Activated naive CD8-positive, alpha-beta T cell treated with anti-CD3 and anti-CD28 coated beads, Interleukin-2, amount 50 U/mL, for 24 hours (primary cell): ENCODE results near the gene UBXN10.

ENCODE experiments used
- ATAC-seq: fragments of 150-1000 bp; cut with Tn5 transposase; one replicate; pipeline ENCODE4 v1.10.0; 2021
- DNase-seq: peaks from one replicate; pipeline ENCODE4 v3.0.0; 2021
- H3K27ac Mint-ChIP-seq: one replicate; pipeline ENCODE4 v1.8.0; 2021; ENCODE audit warnings: mild to moderate bottlenecking, mixed read lengths
- H3K27me3 Mint-ChIP-seq: one replicate; pipeline ENCODE4 v1.8.0; 2021; ENCODE audit warnings: mixed read lengths
- H3K36me3 Mint-ChIP-seq: one replicate; pipeline ENCODE4 v1.8.0; 2021; ENCODE audit warnings: low read depth, mixed read lengths
- H3K4me1 Mint-ChIP-seq: one replicate; pipeline ENCODE4 v1.8.0; 2021; ENCODE audit warnings: mixed read lengths
- H3K4me3 Mint-ChIP-seq: one replicate; pipeline ENCODE4 v1.8.0; 2021; ENCODE audit warnings: mild to moderate bottlenecking, moderate library complexity, mixed read lengths
- H3K9me3 Mint-ChIP-seq: one replicate; pipeline ENCODE4 v1.8.0; 2021; ENCODE audit warnings: mixed read lengths

UBXN10 gene

GRCh38 chr1:20185834-20186782, at the start of gene UBXN10, which contains the start of gene PLA2G2C:
Gene UBXN10 (plus strand): TSS chr1:20186096. CDS start chr1:20190562, 4,466 bp downstream.
Gene PLA2G2C (minus strand): TSS chr1:20186518. CDS start chr1:20177363, 9,155 bp downstream.
- peak; percentile 82 for DNase-seq
- H3K27me3 Mint-ChIP-seq: peaks cover 27% of the 10 kb centered on the region

GRCh38 chr1:20136249-20136648, 49.6 kb upstream of the UBXN10 start:
- Mint-ChIP-seq H3K36me3 (no peaks in the 10 kb centered on the region), H3K27ac (no peak overlapping the region), H3K27me3 (peaks cover 15% of the 10 kb centered on the region), H3K4me3 (no peak overlapping the region), H3K9me3 (no peaks in the 10 kb centered on the region), H3K4me1 (no peaks in the 10 kb centered on the region)
- ATAC-seq (no peak), DNase-seq (no peak)

More at GRCh38 chr1:20185834-20186782, at the start of gene UBXN10, which contains the start of gene PLA2G2C:
- H3K4me3 Mint-ChIP-seq: peak within 1 kb of the TSS; percentile 82
- peaks cover 50% of the 10 kb centered on the region for H3K4me1 Mint-ChIP-seq
- H3K27ac Mint-ChIP-seq: peak within 1 kb of the TSS; percentile 84
- peak; percentile 26 for ATAC-seq
- H3K36me3 Mint-ChIP-seq: peaks cover 3% of the 10 kb centered on the region
- no peaks in the 10 kb centered on the region for H3K9me3 Mint-ChIP-seq

GRCh38 chr1:20137055-20137454, 48.8 kb upstream of the UBXN10 start:
- H3K27me3 Mint-ChIP-seq: peaks cover 12% of the 10 kb centered on the region
- no peak overlapping the region for H3K4me3 Mint-ChIP-seq
- no peaks in the 10 kb centered on the region for H3K4me1 Mint-ChIP-seq
- no peaks in the 10 kb centered on the region for H3K9me3 Mint-ChIP-seq
- no peak for ATAC-seq
- H3K27ac Mint-ChIP-seq: no peak overlapping the region
- DNase-seq: no peak
- no peaks in the 10 kb centered on the region for H3K36me3 Mint-ChIP-seq

GRCh38 chr1:20137604-20138003, 48.3 kb upstream of the UBXN10 start:
- peaks cover 11% of the 10 kb centered on the region for H3K27me3 Mint-ChIP-seq
- ATAC-seq (no peak), DNase-seq (no peak)
- no peaks in the 10 kb centered on the region for H3K4me1 Mint-ChIP-seq
- H3K4me3 Mint-ChIP-seq: no peak overlapping the region
- H3K9me3 Mint-ChIP-seq: no peaks in the 10 kb centered on the region
- no peak overlapping the region for H3K27ac Mint-ChIP-seq
- H3K36me3 Mint-ChIP-seq: no peaks in the 10 kb centered on the region

- Mint-ChIP-seq H3K36me3 (no peaks in the 10 kb centered on the region), H3K27me3 (peaks cover 11% of the 10 kb centered on the region), H3K4me1 (no peaks in the 10 kb centered on the region), H3K27ac (no peak overlapping the region), H3K9me3 (no peaks in the 10 kb centered on the region), H3K4me3 (no peak overlapping the region)
- ATAC-seq (no peak), DNase-seq (no peak)
Observed at GRCh38 chr1:20138346-20138745, 47.5 kb upstream of the UBXN10 start.

GRCh38 chr1:20138961-20139550, 46.8 kb upstream of the UBXN10 start, which contains the start of gene PLA2G2F:
Gene PLA2G2F (plus strand): TSS chr1:20139323. CDS start chr1:20139428, 105 bp downstream.
- no peak within 1 kb of the TSS for H3K4me3 Mint-ChIP-seq
- H3K9me3 Mint-ChIP-seq: no peaks in the 10 kb centered on the region
- DNase-seq (no peak), ATAC-seq (peak; percentile 41)
- H3K36me3 Mint-ChIP-seq: no peaks in the 10 kb centered on the region
- H3K4me1 Mint-ChIP-seq: no peaks in the 10 kb centered on the region
- H3K27me3 Mint-ChIP-seq: peaks cover 7% of the 10 kb centered on the region
- no peak within 1 kb of the TSS for H3K27ac Mint-ChIP-seq

- Mint-ChIP-seq H3K9me3 (no peaks in the 10 kb centered on the region), H3K4me1 (no peaks in the 10 kb centered on the region), H3K27ac (no peak overlapping the region), H3K27me3 (peaks cover 6% of the 10 kb centered on the region), H3K4me3 (no peak overlapping the region), H3K36me3 (no peaks in the 10 kb centered on the region)
- no peak for DNase-seq
- no peak for ATAC-seq
Observed at GRCh38 chr1:20139776-20140612, 45.9 kb upstream of the UBXN10 start.

- DNase-seq (no peak), ATAC-seq (no peak)
- Mint-ChIP-seq H3K4me1 (no peaks in the 10 kb centered on the region), H3K36me3 (no peaks in the 10 kb centered on the region), H3K27me3 (peaks cover 2% of the 10 kb centered on the region), H3K4me3 (no peak overlapping the region), H3K27ac (no peak overlapping the region), H3K9me3 (no peaks in the 10 kb centered on the region)
Observed at GRCh38 chr1:20141001-20141400, 44.9 kb upstream of the UBXN10 start.

GRCh38 chr1:20141466-20141865, 44.4 kb upstream of the UBXN10 start:
- no peaks in the 10 kb centered on the region for H3K9me3 Mint-ChIP-seq
- ATAC-seq: no peak
- DNase-seq: no peak
- no peak overlapping the region for H3K4me3 Mint-ChIP-seq
- H3K27me3 Mint-ChIP-seq: no peaks in the 10 kb centered on the region
- H3K4me1 Mint-ChIP-seq: no peaks in the 10 kb centered on the region
- no peak overlapping the region for H3K27ac Mint-ChIP-seq
- H3K36me3 Mint-ChIP-seq: no peaks in the 10 kb centered on the region

GRCh38 chr1:20142001-20142710, 43.7 kb upstream of the UBXN10 start:
- no peaks in the 10 kb centered on the region for H3K36me3 Mint-ChIP-seq
- no peak overlapping the region for H3K27ac Mint-ChIP-seq
- ATAC-seq: no peak
- H3K4me1 Mint-ChIP-seq: no peaks in the 10 kb centered on the region
- no peaks in the 10 kb centered on the region for H3K27me3 Mint-ChIP-seq
- no peak for DNase-seq
- H3K9me3 Mint-ChIP-seq: no peaks in the 10 kb centered on the region
- H3K4me3 Mint-ChIP-seq: no peak overlapping the region

- DNase-seq (no peak), ATAC-seq (no peak)
- H3K4me1 Mint-ChIP-seq: no peaks in the 10 kb centered on the region
- H3K36me3 Mint-ChIP-seq: no peaks in the 10 kb centered on the region
- no peaks in the 10 kb centered on the region for H3K9me3 Mint-ChIP-seq
- no peak overlapping the region for H3K4me3 Mint-ChIP-seq
- H3K27ac Mint-ChIP-seq: no peak overlapping the region
- no peaks in the 10 kb centered on the region for H3K27me3 Mint-ChIP-seq
Observed at GRCh38 chr1:20143318-20143717, 42.6 kb upstream of the UBXN10 start.

GRCh38 chr1:20143734-20144565, 41.9 kb upstream of the UBXN10 start:
- Mint-ChIP-seq H3K4me1 (no peaks in the 10 kb centered on the region), H3K27me3 (no peaks in the 10 kb centered on the region), H3K9me3 (no peaks in the 10 kb centered on the region), H3K27ac (no peak overlapping the region), H3K36me3 (no peaks in the 10 kb centered on the region), H3K4me3 (no peak overlapping the region)
- no peak for DNase-seq
- no peak for ATAC-seq

- Mint-ChIP-seq H3K4me3 (no peak overlapping the region), H3K4me1 (peaks cover 3% of the 10 kb centered on the region), H3K27ac (no peak overlapping the region), H3K36me3 (no peaks in the 10 kb centered on the region), H3K9me3 (no peaks in the 10 kb centered on the region), H3K27me3 (peaks cover 2% of the 10 kb centered on the region)
- ATAC-seq (no peak), DNase-seq (no peak)
Observed at GRCh38 chr1:20147846-20148570, 37.9 kb upstream of the UBXN10 start.
